Motor neuron (in vitro differentiated cells): ENCODE measurements around the gene SLC5A11. TPM values are rescaled to one million over a fixed set of nuclear protein-coding genes. Genes with fewer than 3 reads are reported as not detected.
A peak's percentile ranks its signal among the peaks of the same experiment; 100 is the strongest.
"Not testable (repeated sequence)": the region's sequence is repeated elsewhere in the genome, so short reads cannot be mapped to it uniquely, and the experiment has no call there.

Experiments used
- ATAC-seq, 8 experiments: fragments of 200-7000 bp; cut with Tn5 transposase; replicated peaks in 6 of 8; 2 replicates each; pipeline ENCODE4 v1.8.0; 2021; ENCODE audit warnings: mild to moderate bottlenecking in 8 of 8, moderate library complexity in 8 of 8
- H3K27ac ChIP-seq, 2 donors: fragments of 250-450 bp; sonication (Bioruptor Pico); 2 replicates each; pipeline ENCODE4 v1.9.0; 2021; ENCODE audit warnings: antibody characterized with exemption in 2 of 2, mild to moderate bottlenecking in 2 of 2, moderate library complexity in 1 of 2
- H3K4me1 ChIP-seq, 2 donors: fragments of 250-450 bp; sonication (Bioruptor Pico); replicated peaks in 1 of 2; 2 replicates each; pipeline ENCODE4 v1.6.1; 2021; ENCODE audit warnings: antibody characterized with exemption in 2 of 2, mild to moderate bottlenecking in 2 of 2, moderate library complexity in 1 of 2
- H3K4me3 ChIP-seq, 5 donors: fragments of 250-450 bp; sonication (Bioruptor Pico); 2 replicates each; pipeline ENCODE4 v1.9.0; 2021; ENCODE audit warnings: antibody characterized with exemption in 5 of 5, mild to moderate bottlenecking in 5 of 5, moderate library complexity in 4 of 5
- WGBS, 10 experiments: fragments of 450-650 bp; shearing (Covaris generic); methylation state at CpG; one replicate each; pipeline ENCODE4 v1.0.0; 2022; 5-methylcytosine and 5-hydroxymethylcytosine counted together
- in situ Hi-C, 9 experiments: fragments of 400-800 bp; cut with MboI; loops; one replicate each; pipeline ENCODE4 v1.15.0; 2021; ENCODE audit warnings: low sequenced_read_pairs in 9 of 9, low pct_unique_long_range_greater_than_20kb in 2 of 9; ENCODE audit not compliant: unreplicated experiment in 9 of 9
- total RNA-seq, 8 experiments: library from RNA; unstranded; fragments of 300-600 nt; gene quantifications; 2 replicates each; pipeline versions ENCODE4 v1.2.3 to v1.2.4, GENCODE V29; 2022

SLC5A11 gene
- total RNA-seq, 8 experiments from 2014 or later: 0.25 to 0.52 (median 0.47) TPM; not detected in 5

GRCh38 chr16:24839347-24839972 is 6.3 kb upstream of the SLC5A11 start:
- no peak for ATAC-seq
- H3K27ac ChIP-seq: no peak overlapping the region
- no peak overlapping the region for H3K4me3 ChIP-seq
- no peaks in the 10 kb centered on the region for H3K4me1 ChIP-seq
- in situ Hi-C loops: no loop called here
- 69 to 100% (median 85%) methylated on average over 1 to 7 of the region's 7 CpGs; no CpG with 5 or more reads in 1 of the 10 experiments for WGBS, 10 experiments

DNA sequence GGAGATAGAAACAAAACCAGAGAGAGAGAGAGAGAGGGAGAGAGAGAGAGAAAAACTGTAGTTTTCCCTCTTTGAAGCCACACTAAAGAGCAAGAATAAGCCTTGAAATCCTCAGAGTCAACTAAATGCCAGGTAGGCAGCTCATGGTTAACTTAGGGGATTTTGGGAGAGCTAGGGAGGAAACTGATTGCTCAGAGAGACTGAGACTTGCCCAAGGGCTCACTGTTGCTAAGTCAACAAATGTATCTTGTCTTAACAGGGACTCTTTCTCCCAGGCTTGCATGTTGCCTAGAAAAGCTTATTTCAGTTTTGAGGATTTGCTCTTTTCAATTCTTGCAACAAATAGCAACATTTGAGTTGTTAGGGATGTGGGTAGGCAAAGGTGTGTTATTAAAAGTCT is 4.5 kb upstream of the SLC5A11 start:
- ATAC-seq: no peak
- H3K4me1 ChIP-seq: no peaks in the 10 kb centered on the region
- in situ Hi-C loops: no loop called here
- no peak overlapping the region for H3K4me3 ChIP-seq
- H3K27ac ChIP-seq: no peak overlapping the region

DNA sequence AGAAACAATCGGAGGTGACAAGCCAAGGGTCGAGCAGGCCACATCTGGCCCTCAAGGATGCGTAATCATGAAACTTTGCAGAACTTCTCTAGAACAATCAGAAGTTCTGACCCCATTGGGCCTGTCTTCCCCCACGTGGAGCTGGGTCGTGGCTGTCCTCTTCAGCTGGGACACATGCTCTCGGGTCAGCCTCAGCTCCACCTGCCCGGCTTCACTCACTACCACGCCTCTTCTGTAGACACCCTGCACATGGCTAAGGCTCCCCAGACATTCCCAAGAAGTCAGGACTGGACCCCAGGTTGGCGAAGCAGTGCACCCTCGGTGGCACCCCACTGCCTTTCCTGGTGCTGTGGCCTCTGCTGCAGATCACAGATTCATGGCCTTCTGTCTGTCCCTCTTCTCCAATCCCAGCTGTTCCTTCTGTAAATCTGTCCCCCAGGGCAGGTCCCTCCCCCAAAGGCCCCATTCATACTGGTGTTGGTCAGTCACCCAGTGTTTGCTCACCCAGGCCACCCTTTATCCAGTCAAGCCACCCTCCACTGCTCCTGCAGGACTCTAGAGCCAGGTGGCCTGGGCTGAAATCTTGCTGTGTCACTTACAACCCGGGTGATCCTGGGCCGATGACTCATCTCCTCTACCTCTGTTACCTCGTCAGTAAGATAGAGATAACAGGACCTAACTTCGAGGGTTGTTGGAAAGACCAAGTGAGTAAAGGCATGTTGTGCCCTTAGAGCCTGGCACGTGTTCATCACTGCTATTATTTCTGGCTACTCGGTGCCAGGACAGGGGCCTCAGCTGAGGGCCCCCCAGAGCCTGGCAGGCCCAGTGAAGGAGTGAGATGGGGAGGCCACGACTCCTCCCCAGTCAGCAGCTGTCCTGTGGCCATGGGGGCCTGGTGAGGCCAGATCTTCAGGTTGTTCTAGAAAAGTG is 1.4 kb upstream of the SLC5A11 start:
- H3K4me3 ChIP-seq: no peak overlapping the region
- H3K4me1 ChIP-seq: no peaks in the 10 kb centered on the region
- in situ Hi-C loops: no loop called here
- no peak for ATAC-seq
- 50 to 82% (median 80%) methylated on average over 1 to 10 of the region's 17 CpGs; no CpG with 5 or more reads in 4 of the 10 experiments for WGBS, 10 experiments
- H3K27ac ChIP-seq: no peak overlapping the region

DNA sequence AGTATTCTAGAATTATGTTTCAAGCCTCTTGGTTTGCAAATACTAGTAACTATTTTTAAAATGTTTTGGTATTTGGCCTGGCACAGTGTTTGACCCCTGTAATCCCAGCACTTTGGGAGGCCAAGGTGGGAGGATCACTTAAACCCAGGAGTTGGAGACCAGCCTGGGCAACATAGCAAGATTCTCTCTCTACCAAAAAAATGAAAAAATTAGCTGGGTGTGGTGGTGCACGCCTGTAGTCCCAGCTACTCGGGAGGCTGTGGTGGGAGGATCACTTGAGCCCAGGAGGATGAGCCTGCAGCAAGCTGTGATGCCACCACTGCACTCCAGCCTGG is 765 bp upstream of the SLC5A11 start:
- in situ Hi-C loops, ATAC-seq, H3K4me1 ChIP-seq, H3K27ac ChIP-seq, H3K4me3 ChIP-seq: not testable (repeated sequence)
- WGBS, 10 experiments: 66 to 100% (median 86%) methylated on average over 1 to 2 of the region's 2 CpGs; no CpG with 5 or more reads in 4 of the 10 experiments

- H3K4me3 ChIP-seq: no peak overlapping the region
- no peak for ATAC-seq
- H3K4me1 ChIP-seq: no peaks in the 10 kb centered on the region
- H3K27ac ChIP-seq: no peak overlapping the region
- in situ Hi-C loops: no loop called here
- 44 to 71% (median 62%) methylated on average over 1 to 6 of the region's 8 CpGs; no CpG with 5 or more reads in 1 of the 10 experiments for WGBS, 10 experiments
These were observed 990 bp downstream of the SLC5A11 start for GRCh38 chr16:24846548-24847357.

GRCh38 chr16:24847358-24847664 is 1.5 kb downstream of the SLC5A11 start:
- no peak for ATAC-seq
- Histone ChIP-seq H3K27ac (no peak overlapping the region), H3K4me1 (no peaks in the 10 kb centered on the region), H3K4me3 (no peak overlapping the region)
- in situ Hi-C loops: no loop called here
- 29 to 80% (median 72%) methylated on average over 1 to 3 of the region's 3 CpGs; no CpG with 5 or more reads in 1 of the 10 experiments for WGBS, 10 experiments

DNA sequence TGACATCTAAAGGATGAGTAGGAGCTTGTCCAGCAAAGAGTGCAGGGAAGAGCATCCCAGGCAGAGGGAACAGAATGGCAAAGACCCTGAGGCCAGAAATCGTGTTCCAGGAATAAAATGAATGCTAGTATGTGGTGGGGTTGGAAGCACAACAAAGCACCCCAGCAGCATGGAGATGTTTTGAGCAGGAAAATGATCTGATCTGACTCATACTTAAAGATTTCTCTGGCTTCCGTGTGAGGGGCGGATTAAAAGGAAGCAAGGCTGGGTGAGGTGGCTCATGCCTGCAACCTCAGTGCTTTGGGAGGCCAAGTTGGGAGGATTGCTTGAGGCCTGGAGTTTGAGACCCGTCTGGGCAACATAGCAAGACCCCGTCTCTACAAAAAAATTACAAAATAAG is 2.3 kb downstream of the SLC5A11 start:
- WGBS, 10 experiments: 0 to 94% (median 50%) methylated on average over 1 to 3 of the region's 5 CpGs; no CpG with 5 or more reads in 4 of the 10 experiments
- H3K4me3 ChIP-seq: no peak overlapping the region
- no peak overlapping the region for H3K27ac ChIP-seq

DNA sequence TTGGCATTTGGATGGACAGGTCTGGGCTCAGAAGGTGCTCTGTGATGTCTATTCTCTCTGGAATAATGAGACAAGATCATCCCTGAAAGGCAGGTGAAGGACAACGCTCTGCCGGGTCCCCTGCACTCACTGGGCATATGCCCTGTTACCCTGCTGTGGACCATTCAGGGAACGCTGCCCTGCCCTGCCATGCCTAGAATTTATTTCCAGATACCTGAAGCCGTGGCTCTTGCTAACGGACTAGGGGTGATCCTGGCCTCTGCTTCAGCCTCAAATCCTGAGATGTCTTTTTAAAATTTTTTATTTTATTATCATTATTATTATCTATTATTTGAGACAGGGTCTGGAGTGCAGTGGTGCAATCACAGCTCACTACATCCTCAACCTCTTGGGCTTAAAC is 3.9 kb downstream of the SLC5A11 start:
- Histone ChIP-seq H3K4me3 (no peak overlapping the region), H3K4me1 (no peaks in the 10 kb centered on the region), H3K27ac (no peak overlapping the region)
- ATAC-seq: no peak
- 79 to 100% (median 90%) methylated on average over 1 to 3 of the region's 5 CpGs; no CpG with 5 or more reads in 7 of the 10 experiments for WGBS, 10 experiments
- in situ Hi-C loops: no loop called here

More for the DNA sequence above, 2.3 kb downstream of the SLC5A11 start:
- H3K4me1 ChIP-seq: no peaks in the 10 kb centered on the region
- in situ Hi-C loops: no loop called here
- peak in 2 of 8 experiments; percentile 23 to 35 for ATAC-seq

DNA sequence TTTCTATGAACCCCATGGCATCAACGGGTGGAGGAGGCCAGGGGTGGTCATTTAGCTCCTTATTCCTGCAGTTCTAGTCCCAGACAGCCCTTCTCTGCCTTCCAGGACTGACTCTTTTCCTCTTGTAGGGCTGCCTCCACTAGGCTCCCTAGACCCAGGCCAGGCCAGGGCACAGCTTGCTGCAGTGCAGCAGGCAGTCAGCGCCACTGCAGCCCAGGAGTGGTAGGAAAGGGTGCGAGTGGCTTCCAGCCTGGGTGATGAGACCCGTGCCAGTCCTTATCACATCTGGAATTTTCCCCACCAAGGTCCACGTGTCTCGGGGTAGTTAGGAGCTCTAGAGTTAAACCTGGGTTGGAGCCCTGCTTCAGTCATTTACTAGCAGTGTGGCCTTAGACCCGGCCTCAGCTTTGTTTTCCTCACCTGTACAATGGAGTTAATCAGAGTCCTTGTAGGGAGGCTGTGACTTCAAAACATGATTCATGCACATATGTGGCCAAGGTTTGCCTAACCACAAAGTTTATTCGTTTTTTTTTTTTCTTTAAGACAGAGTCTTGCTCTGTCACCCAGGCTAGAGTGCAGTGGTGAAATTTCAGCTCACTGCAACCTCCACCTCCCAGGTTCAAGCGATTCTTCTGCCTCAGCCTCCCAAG is 4.7 kb downstream of the SLC5A11 start:
- WGBS, 10 experiments: 21 to 100% (median 75%) methylated on average over 1 to 4 of the region's 9 CpGs; no CpG with 5 or more reads in 2 of the 10 experiments

GRCh38 chr16:24851700-24852099 is 5.9 kb downstream of the SLC5A11 start:
- WGBS, 10 experiments: 35 to 80% (median 64%) methylated on average over 2 to 8 of the region's 8 CpGs; no CpG with 5 or more reads in 1 of the 10 experiments
- H3K4me3 ChIP-seq: no peak overlapping the region
- H3K27ac ChIP-seq: no peak overlapping the region
- ATAC-seq: no peak
- in situ Hi-C loops: no loop called here
- no peaks in the 10 kb centered on the region for H3K4me1 ChIP-seq

More for the DNA sequence above, 4.7 kb downstream of the SLC5A11 start:
- H3K4me3 ChIP-seq: no peak overlapping the region
- H3K27ac ChIP-seq: no peak overlapping the region
- H3K4me1 ChIP-seq: no peaks in the 10 kb centered on the region
- in situ Hi-C loops: no loop called here
- ATAC-seq: peak in 2 of 8 experiments; percentile 68 to 75

GRCh38 chr16:24852281-24852721 is 6.5 kb downstream of the SLC5A11 start:
- ATAC-seq: no peak
- WGBS, 10 experiments: 38 to 64% (median 60%) methylated on average over 1 to 7 of the region's 8 CpGs; no CpG with 5 or more reads in 4 of the 10 experiments
- in situ Hi-C loops: no loop called here

DNA sequence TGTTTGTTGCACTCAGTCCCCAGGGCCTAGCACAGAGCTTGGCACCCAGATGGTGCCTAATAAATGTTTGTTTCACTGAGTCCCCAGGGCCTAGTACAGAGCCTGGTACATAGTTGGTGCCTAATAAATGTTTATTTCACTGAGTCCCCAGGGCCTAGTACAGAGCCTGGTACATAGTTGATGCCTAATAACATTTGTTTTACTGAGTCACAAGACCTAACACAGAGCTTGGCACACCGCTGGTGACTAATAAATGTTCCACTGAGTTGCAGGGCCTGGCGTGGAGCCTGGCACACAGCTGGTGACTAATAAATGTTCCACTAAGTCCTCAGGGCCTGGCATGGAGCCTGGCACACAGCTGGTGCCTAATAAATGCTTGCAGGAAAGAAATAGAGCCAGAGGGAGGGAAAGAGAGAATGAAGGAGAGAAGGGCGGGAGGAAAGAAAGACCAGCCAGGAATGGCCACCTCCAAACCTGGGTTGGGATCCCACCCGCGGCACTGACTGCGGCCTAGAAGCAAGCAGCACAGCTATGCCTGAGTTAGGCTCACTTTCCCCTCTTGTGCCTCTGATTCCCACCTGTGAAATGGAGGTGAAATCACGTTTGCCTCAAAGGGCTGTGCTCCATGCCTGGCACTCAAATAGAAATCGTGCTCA is 7.5 kb downstream of the SLC5A11 start:
- H3K4me1 ChIP-seq: no peaks in the 10 kb centered on the region
- in situ Hi-C loops: no loop called here
- H3K27ac ChIP-seq: no peak overlapping the region
- WGBS, 10 experiments: 70 to 100% (median 90%) methylated on average over 1 to 5 of the region's 8 CpGs; no CpG with 5 or more reads in 4 of the 10 experiments
- no peak for ATAC-seq
- no peak overlapping the region for H3K4me3 ChIP-seq

More at GRCh38 chr16:24852281-24852721, 6.5 kb downstream of the SLC5A11 start:
- H3K4me3 ChIP-seq: no peak overlapping the region
- no peak overlapping the region for H3K27ac ChIP-seq
- H3K4me1 ChIP-seq: no peaks in the 10 kb centered on the region
